Stimulated activated CD4-positive, alpha-beta T cell treated with anti-CD3 and anti-CD28 coated beads, Interleukin-15, amount 100 ng/mL, for 24 hours (primary cell): Measurements from ENCODE around the gene P2RX1.

Experiments
- DNase-seq: peaks from one replicate; pipeline ENCODE4 v3.0.0-alpha.2; 2020

Gene P2RX1

GRCh38 chr17:3915995-3916696, at the start of gene P2RX1:
P2RX1 (minus strand) TSS chr17:3916465; CDS start chr17:3916225, 240 bp downstream.
- peak; percentile 50 for DNase-seq

- DNase-seq = peak; percentile 84
These were observed 49.0 kb upstream of the P2RX1 start for GRCh38 chr17:3965118-3965800.

DNA sequence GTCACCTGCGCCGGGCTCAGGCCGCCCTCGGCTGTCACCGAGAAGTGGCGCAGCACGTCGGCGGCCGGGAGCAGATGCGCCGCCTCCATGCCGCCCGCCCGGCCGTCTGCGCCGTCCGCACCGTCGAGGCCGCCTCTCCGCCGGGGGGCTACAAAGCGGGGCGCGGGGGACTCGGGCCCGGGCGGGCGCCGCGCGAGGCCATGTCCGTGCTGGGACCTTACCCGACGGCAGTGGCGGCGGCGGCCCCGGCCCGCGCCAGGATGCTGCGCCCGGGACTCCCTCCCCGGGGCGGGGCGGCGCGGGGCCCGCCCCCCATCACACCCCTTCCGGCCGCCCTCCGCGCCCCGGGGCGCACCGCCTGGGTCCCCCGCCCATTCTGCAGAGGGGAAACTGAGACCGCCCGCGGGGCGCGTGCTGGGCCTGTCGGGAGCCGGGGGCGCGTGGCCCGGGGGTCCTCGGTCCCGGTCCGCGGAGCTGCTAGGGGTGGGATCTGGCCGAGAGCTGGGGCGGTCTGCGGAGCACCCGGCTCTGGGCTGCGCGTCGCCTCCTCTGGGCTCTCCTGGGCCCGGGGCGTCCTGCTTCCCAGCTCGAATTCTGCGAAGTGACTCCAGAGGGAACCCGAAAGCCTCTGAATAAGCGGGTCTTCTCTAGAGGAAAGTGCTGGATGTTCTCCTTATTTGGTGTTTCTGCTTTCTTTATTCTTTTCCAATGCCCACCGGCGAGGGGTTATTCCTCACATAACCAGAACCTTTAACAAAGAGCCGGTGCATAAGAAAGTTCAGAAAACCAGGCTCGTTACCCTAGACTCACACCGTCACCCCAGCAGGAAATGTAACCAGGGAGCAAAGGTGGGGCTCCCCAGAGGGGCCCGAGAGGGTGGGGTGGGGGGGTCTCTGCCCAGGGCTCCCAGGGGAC, 48.2 kb upstream of the P2RX1 start, which contains the start of gene ATP2A3:
ATP2A3 (minus strand) TSS at position 235 of the 915 bp plus-strand sequence; CDS start at position 89, 146 bp downstream.
- peak; percentile 81 for DNase-seq

GRCh38 chr17:3963237-3964201, 47.3 kb upstream of the P2RX1 start:
- DNase-seq = peak; percentile 74

- DNase-seq = no peak
These were observed 46.6 kb upstream of the P2RX1 start for GRCh38 chr17:3962965-3963236.

DNA sequence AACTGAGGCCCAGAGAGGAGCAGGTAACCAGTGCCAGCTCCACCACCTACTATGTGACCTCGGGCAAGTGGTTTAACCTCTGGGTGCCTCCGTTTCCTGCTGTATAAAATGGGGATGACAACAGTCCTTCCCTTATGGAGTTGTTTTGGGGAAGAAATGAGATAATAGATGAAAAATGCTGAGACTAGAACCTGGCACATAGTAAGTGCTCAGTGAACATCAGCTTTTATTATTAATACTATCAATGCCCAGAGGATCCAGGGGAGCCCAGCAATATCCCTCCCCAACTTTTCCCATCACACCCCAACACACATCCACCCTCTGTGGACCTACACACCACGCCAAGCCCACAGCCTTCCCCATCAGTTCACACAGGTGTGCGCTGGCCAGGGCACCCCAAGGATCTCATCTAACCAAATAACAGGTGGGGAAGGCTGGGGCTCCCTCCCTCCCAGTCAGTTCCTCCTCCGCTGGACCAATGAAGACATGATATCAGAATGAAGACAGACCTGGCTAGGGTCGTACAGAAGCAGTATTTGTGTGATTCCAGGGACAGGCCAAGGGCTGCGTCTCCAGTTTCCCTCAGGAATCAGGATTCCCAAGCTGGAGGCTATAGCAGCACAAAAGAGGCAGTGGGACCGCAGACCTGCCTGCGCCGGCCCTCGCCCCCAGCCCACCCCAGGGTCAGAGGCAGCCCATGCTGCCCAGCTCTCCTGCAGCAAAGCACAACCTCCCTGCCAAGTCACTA, 46.1 kb upstream of the P2RX1 start:
- no peak for DNase-seq

GRCh38 chr17:3961564-3962047, 45.3 kb upstream of the P2RX1 start:
- peak; percentile 28 for DNase-seq

DNA sequence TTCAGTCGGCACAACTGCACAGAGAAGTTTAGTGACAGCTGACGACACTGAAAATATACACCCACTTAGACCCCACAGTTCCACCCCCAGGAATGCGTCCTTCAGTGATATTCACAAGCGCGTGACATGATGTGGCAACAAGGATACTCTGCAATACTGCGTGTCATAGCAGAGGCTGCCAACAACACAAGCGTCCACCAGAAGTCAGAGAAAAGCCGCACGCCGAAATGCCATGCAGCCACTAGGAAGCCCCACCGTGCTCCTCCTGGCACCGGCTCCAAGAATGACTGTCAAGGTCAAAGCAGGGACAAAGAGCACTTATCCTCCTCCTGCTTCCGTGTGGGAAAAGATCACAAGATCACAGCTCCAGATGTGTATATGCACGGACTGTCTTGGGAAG, 44.5 kb upstream of the P2RX1 start:
- DNase-seq = no peak

GRCh38 chr17:3959921-3960601, 43.8 kb upstream of the P2RX1 start:
- no peak for DNase-seq

DNA sequence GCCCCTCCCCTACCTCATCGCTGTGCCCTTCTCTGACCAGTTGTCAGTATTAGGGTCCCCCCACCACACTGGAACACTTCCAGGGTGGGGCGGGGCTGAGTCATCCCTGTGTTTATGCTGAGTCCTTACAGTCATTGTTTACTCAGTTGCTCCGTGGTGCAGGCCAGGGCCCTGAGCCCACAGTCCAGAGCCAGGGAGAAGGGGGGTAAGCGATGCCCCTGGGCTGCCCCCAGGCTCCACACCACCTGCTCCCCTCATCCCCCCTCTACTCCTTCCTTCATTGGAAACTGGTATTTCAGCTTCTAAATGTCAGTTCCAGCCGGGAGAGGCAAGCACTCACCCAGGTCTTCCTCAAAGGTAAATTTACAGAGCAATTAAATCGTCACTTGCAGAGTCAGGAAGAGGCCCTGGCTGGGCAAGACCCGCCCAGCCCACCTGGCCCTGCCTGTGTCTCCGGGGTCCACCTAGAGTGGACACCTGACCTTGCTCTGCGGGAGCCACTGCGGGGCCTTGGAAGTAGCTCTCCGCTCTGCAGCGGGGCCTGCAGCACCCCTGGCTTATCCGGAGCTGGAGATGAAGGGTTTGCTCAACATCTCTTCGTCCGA, 43.1 kb upstream of the P2RX1 start:
- no peak for DNase-seq

GRCh38 chr17:3957735-3958599, 41.7 kb upstream of the P2RX1 start:
- no peak for DNase-seq

GRCh38 chr17:3956983-3957382, 40.7 kb upstream of the P2RX1 start:
- DNase-seq = no peak

DNA sequence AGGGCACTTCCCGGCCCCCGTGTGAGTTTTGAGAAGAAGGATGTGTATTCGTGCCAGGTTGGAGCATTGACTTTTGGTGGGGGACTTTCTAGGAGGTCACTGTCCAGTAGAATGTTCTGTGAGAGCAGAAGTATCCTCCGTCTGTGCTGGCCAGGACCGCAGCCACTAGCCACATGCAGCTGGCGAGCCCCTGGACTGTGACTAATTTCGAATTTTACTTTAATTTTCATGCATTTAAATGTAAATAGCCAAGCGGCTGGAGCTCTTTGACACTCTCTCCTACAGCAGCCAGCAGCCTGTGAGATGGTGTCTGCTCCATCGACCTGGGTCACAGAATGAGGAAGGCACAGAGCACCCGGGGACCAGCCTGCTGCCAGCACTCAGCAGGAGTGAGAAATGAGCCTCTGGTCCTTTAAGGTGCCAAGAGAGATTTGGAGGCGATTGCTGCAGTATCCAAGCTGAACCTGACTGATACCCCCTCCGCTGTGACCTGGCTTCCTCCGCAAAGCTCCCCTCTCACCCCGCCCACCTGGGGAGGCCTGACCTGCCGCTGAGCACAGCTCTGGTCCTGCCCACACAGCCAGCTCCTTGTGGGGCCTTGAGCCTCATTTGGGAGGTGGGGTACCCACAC, 40.2 kb upstream of the P2RX1 start:
- no peak for DNase-seq

- no peak for DNase-seq
These were observed 39.4 kb upstream of the P2RX1 start for GRCh38 chr17:3955673-3955988.

- no peak for DNase-seq
These were observed 38.9 kb upstream of the P2RX1 start for GRCh38 chr17:3954976-3955672.

- DNase-seq = no peak
These were observed 37.8 kb upstream of the P2RX1 start for GRCh38 chr17:3954086-3954485.

DNA sequence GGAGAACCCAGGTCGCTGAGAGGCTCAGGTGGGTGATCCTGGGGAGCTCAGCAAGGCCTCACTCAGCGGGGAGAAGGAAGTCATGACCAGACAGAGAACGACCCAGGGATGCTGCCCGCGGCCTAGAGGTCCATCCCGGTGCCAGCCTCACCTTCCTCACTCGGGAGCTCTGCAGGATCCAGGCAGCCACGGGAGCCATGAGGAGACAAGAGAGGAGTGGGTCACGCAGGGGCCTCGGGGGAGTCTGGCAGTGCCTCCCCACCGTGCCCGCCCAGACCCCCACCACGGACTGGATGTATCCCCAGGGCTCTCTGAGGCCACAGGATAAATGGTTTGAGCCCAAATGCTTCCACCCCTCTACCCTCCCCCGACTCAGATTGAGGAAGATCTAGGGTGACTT, 37.3 kb upstream of the P2RX1 start:
- DNase-seq = no peak

DNA sequence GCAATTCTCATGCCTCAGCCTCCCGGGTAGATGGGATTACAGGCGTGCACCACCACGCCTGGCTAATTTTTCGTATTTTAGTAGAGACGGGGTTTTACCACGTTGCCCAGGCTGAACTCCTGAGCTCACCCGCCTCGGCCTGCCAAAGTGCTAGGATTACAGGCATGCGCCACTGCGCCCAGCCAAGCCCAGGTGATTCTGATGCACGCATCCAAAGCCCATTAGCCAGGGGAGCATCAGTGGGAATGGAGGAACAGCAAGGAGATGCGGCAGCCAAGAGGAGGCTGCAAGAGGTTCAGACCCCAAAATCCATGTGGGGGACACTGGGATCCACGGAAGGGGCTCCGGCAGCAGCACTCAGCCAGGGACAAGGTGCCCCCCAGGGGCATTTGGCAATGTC, 35.9 kb upstream of the P2RX1 start:
- no peak for DNase-seq
